GM18868 (cell line): ENCODE measurements around the gene PREB.

ENCODE experiments used
- ATAC-seq: cut with Tn5 transposase; IDR thresholded peaks from one replicate; pipeline ENCODE4 v1.9.1; 2021; ENCODE audit warnings: mild to moderate bottlenecking, moderate library complexity; ENCODE audit not compliant: unreplicated experiment

PREB gene

DNA sequence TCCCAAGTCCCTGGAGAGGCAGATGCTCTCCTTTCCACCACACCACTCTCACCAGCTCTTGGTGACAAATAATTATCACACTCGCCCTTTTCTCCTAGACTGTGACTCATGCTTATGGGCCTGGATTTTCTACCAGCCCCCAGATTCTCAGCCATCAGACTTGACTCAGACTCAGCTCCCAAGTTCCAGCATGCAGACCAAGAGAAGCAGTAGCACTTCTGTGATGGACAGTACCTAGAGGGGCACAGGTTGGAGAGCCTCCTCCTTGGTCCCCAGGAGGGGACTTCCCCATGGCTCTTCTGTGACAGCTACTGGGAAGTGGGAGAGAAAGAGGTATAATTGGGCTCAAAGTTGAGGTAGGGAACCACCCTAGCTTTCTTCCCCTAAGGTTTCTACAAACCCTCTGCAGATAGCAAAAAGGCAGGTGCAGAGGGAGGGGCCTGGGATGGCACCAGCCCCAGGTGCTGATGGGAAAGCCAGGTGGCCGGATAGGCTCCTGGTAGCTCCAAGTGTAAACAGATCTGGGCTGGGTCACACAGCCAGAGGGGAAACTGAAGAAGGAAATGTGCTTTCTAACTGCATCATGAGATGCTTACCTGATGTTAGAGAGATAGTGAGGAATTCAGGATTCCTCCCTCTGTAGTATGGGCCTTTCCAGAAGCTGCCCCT lies 18.5 kb upstream of the PREB start:
- no peak for ATAC-seq

DNA sequence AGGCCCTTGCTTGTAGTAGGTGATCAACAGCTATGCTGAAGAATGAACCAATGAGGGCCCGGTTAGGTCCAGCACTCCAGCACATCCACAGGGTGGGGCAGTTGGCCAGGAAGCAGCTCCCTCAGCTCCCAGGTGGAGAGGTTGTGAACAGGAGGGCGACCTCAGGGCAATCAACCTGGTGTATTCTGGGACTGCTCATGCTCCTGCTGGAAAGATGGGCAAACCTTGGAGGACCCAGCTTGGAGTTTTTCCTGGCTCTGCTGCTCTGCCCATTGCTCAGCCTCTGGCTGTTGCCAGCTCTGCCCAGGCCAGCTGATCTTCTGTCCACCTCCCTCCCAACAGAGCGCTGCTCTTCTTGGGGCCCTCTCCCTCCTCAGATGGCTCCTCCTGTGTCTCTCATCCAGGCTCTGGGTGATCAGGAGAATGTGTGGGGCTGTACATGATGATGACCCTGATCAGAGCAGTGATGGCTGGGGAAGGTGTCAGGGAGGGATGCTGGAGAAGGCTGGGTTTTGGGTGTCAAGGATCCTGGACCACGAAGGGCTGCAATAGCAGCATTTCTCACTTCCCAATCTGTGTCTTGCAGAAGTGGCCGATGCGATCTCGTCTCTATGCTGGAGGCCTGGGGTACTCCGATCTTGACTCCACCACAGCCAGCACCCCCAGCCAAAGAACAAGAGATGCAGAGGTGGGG lies 17.8 kb upstream of the PREB start:
- ATAC-seq: no peak

DNA sequence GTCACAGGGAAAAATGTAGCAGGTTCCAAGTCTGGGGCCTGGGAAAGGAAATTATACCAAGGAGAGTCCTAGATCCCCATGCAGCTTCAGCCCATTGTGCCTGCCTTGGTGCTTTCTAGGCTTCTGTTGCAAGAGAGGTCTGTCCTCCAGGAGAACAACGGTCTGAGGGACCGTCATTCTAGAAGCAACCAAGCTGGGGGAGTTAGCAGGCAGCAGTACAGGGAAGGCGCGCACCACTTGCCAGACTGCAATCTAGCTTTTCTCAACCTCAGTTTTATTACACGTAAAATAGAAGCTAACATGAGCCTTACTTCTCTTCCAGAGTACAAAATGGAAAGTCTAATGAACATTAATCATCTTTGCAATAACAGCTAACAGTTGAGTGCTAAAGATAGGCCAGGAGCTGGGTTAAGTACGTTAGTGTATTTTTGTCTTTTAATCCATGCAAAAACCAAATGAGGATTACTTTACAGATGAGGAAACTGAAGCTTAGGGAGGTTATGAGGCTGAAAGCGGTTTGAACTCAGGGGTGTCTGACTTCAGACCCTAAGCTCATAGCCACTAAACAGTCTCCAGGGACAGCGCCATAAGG lies 16.3 kb upstream of the PREB start:
- ATAC-seq: no peak

DNA sequence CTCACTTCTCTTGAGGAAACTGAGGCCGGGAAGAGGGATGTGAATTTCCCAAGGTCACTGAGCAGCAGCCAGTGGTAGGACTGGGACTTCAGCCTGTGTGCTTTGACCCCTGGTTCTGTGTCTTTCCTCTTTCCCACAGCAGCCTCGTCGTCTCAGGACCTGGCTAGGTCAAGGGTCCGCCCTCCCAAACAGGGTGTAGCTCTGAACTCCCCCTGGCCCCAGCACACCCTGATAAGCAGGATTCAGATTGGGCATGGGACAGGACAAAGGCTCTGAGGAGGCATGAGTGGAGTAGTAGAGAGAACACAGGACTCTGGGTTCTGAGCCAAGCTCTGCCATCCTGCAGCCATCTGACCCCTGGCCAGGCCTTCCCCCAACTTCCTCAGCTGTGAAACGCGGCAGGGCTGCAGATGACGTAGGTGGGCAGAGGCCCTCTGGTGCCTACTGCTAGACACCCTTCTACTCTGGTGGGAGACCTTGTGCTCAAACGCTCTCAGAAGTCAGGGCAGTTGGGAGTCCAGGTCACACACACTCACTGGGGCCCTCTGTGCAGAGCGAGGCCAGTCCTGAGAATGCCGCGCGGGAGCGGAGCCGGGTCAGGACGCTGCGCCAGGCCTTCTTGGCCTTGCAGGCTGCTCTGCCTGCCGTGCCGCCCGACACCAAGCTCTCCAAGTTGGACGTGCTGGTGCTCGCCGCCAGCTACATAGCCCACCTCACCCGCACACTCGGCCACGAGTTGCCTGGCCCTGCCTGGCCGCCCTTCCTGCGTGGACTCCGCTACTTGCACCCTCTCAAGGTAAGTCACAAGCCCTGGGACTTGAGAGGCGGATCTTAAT lies 15.4 kb upstream of the PREB start:
- no peak for ATAC-seq

DNA sequence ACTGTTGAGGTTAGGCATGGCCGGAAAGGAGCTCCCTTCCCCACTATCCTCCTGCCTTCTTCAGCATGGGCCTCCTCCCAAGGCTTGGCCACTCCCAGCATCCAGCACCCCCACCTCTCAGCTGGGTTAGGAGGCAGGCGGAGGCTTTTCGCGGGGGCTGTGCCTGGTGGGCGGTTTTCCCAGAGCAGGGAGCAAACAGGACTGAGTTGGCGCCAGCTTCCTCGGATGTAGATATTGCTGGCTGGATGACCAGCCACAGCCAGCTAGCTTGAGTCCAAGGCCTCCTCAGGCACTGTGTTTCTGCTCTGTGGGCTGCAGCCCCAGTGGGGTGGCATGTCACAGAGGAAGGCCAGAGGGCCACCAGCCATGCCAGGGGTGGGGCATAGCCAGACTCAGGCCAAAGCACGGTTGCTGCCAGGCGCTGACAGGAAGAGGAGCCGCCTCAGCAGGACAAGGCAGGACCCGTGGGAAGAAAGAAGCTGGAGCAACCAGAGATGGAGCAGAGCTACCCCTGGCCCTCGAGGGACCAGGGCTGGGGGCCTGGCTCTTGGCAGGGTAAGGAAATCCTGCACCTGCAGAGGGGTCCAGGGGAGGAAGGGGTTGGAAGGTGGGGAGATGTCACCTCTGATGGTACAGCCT lies 14.5 kb upstream of the PREB start, which contains the start of gene TCF23:
TSS of gene TCF23 (plus strand) at position 204 of the 639 bp plus-strand sequence. CDS start at position 334, 130 bp downstream.
- no peak for ATAC-seq

DNA sequence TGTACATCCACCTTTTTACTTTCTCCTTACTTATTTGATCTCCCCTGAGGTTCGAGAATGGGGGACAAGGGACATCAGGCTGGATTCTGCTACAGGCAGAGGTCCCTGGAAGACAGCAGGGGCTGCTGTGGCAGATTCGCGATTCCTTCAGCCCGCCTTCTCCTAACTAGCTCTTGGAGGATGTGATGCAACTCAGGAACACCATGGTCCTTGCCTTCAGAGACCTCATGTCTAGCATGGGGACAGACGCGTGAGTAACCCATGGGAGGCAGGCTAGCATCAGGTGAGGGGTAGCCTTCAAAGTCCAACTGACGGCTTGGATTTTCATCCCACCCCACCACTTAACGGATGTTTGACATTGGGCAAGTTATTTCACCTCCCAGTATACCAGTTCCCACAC lies 13.5 kb upstream of the PREB start:
- no peak for ATAC-seq

DNA sequence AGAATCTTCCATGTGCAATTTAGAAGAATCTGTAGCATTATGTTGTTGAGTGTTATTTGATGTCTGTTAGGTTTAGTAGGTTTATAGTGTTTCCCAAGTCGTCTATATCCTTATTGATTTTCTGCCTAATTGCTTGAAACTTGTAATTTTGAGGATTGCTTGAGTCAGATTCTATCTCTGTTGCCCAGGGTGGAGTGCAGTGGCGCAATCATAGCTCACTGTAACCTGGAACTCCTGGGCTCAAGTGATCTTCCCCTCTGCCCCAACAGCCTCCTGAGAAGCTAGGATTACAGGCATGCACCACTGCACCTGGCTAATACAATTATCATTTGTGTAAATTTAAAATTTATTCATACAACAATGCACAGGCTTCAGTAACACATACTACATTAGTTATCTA lies 11.2 kb upstream of the PREB start:
- no peak for ATAC-seq

DNA sequence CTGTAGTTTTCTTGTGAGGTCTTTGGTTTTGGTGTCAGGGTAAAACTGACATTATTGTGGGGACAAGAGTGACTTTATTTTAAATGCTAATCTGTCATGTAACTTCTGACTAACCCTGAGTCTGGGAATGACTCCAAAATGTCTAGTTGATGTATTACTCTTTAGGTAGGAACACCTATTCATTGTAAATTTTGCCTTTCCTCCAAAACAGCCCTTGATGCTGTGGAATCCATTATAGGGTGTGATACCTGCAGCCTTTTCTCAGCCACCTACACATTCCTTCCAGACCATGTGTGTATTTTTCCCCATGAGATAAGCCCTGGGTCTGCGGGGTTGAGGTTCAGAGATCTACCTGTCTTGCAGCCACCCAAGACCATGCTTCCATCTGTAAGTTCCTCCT lies 8.8 kb upstream of the PREB start:
- ATAC-seq: no peak

DNA sequence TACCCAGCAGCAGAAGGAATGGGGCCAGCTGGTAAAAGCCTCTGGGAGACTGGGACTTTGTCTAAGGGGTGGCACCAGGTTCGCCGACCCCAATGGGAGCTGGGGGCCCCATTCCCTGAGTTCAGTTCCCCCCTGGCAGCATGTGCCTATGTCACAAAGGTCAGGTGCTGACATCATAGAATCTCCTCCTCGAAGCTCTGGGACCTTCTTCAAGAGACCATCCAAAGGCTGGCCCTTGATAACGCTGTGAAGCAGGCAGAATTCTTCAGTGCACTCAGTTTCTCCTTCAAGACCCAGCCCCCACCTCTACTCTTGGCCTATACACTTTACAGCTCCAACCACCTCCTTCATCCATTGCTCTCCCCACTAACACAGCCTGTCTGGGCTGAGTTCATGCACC lies 4.9 kb upstream of the PREB start, which contains the start of gene PRR30:
TSS of gene PRR30 (minus strand) at position 101 of the 400 bp plus-strand sequence. CDS start 1,081 bp downstream, outside the sequence.
- ATAC-seq: no peak

DNA sequence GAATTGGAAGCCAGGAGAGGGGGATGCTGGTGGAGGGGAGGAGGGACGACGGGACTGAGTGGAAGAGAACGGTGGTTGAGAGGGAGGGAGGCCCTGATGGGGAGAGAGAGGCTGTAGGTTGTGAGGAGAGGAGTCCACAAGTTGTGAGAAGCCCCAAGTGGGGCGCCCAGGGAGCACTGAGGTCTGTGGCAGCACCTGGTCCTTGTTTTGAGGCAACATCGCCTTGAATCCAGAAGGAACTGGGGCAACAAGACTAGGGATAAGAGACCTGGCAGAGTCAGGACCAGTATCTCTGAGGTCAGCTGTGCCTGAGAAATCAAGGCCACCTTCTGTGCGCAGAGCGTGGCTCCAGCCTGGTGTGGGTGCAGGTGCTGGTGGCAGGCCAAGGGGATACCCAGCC lies 3.7 kb upstream of the PREB start:
- ATAC-seq: no peak

DNA sequence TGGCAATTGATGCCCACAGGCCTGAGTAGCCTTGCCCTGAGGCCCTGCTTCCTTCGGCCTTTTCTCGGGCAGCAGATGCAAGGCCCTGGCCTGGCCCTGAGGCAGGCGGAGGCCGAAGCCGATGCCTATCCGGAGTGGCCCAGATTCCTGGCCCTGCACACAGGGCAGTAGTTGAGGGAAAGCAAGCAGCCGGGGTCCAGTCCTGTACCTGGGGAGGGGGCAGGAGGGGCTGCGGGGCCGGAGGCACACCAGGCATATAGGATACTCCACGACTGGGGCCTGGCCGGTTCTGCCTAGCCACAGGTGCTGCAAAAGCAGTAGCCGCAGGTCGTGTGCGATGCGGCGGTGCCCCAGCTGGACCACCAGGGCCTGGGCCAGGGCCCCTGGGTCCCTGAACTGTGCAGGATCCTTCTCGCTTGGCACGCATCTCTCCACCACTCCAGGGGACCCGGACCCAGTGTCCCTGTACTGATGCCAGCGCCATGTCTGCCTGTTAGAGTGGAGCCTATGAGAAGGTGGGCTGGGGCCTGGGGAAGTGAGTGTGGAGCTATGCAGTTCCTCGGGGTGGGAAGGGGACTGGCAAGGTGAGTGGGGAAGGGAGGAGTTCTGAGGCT lies 3.0 kb upstream of the PREB start:
- ATAC-seq: no peak

DNA sequence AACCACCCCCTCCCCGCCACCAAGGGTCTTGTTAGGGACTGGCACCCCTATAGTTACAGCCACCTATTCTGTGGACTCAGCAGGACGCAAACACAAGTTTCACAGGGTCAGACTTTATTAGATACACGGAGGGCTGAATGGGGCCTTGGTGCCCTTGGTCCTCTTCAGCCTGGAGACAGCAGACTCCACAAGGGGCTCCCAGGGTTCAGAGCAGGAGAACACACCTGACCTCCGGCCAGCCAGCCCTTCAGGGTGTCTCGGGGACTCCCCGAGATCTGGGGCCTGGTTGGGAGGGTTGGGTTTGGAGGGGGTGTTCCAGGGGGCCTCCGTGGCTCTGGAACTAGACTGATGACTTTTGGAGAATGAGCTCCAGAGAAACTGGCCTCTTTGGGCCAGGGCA lies 2.3 kb upstream of the PREB start:
- no peak for ATAC-seq

DNA sequence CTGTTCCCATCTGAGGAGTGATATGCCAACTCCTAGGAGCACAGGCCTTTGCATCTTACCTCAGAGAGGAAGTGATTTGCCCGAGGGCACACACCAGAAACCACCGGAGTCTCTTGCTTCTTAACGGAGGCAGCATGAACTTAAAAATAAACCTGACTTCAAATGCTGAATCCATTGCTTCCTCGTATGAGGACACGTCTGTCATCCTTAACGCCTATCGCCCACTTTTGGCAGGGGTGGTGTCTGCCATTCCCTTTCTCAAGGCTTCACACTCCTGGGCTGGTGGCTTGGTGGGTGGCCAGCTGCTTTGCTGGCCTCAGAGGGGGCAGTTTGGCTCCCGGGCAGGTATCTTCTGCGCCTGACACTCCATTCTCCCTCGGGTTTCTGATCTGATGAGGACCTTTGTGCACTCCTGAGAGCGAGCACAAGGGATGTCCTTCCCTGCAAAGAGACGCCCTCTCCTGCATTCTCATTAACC lies 1.1 kb upstream of the PREB start:
- no peak for ATAC-seq

DNA sequence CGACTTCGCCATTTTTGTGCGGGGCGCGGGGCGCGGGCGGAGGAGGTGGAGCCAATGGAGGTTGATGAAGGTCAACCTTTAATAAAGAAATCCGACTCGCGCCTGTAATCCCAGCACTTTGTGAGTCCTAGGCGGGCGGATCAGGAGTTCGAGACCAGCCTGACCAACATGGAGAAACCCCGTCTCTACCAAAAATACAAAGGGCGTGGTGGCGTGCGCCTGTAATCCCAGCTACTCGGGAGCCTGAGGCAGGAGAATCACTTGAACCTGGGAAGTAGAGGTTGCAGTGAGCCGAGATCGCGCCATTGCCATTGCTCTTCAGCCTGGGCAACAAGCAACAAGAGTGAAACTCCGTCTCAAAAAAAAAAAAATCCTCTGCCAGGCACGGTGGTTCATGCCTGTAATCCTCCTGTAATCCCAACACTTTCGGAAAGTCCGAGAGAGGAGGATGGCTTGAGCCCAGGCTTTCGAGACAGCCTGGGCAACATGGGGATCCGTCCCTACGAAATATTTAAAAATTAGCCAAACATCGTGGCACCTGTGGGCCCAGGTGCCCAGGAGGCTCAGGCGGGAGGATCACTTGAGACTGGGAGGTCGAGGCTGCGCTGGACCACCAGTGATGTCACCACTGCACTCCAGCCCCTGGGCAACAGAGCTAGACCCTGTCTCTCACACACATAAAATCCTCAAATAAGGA lies 493 bp upstream of the PREB start:
- no peak for ATAC-seq

DNA sequence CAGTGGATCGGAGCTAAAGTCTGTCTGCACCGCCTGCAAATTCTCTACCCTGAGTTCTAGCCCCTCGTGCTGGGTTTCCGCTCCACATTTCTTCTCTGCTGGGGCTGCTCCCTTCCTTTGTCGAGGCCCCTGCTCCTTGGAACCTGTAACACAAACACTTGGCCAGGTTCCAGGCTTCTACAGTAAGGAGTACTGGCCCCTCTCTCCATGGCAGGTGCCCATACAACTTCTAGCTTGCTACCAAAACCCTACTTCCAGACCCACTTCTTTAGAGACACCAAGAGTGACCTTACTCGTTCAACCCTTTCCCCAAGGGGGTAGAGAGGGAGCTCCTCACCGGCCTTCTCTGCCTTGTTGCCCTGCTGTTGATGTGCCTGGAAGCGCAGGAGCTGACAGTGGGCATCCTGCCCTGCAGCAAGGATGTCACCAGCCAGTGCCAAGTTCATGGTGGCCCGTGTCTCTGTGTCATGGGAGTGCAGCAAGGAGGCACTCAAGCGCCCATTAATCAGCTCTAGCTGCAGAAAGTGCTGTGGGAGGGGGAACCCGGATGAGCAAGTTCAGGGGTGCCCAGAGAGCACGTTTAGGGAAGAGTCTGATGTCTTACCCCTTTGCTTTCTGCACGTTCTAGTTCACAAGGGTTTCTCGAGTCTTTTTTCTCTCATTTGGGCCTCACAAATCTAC lies 1.1 kb downstream of the PREB start:
- no peak for ATAC-seq

DNA sequence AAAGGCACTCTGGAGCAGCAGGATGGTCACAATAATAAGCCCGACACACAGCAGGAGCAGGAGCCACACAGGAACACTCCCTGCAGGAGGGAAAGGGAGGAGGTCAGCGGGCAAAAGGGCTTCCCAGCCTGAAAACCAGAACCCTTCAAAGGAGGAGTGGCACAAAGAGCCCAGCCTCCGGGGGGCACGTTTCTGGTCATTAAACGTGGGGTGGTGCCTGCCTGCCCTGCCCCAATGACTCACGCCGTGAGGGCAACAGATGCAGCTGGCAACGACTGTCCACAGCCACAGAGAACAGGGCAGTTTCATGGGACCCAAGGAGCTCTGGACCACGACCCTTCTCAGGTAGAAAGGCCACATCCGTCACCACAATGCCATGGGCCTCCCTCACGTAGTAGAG lies 3.0 kb downstream of the PREB start:
- no peak for ATAC-seq

DNA sequence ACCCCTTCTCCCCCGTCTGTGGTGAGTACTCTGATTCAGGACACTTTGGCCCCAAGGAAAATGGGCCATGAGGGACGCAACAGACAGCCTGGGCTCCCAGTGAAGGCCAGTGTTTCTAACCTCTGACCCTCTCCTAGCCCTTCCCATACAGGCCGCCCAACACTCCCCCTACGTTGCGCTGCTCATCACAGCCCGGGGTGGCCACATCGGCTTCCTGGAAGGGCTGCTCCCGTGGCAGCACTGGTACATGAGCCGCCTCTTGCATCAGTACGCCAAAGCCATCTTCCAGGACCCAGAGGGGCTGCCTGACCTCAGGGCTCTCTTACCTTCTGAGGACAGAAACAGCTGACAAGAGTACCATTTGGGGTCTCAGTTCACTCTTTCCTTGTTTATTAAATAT lies 4.0 kb downstream of the PREB start:
- no peak for ATAC-seq

DNA sequence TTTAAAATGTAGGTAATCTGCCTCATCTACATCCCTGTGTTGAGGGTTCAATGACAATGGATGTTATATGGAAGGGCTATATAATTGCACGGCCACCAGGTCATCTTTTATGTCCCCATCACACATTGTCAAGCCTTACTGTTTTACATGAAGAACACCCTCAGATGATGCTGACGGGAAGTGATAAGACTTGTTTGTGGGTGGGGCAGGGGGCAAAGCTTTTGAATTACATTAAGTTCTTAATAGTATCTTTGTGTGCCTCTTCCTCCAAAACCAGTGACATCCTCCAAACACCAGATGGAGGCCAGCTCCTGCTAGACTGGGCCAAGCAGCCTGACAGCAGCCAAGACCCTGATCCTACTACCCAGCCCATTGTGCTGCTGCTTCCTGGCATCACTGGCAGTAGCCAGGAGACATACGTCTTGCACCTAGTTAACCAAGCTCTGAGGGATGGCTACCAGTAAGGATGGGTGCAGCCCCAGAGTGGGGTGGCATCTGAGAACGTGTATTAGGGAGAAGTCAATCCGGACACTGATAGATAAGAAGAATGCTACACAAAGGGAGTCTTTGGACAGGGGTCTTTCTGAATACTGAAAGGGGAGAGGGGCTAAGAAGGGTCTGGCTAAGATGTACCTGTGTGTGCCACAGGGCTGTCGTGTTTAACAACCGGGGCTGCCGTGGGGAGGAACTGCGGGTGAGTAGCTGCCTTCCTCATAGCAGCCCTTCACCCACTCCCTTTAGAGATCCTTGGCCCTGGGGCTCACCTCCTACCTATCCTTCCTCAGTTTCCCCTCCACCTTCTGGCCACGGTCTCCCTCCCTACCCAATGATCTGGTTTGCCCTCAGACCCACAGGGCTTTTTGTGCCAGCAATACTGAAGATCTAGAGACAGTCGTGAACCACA lies 5.5 kb downstream of the PREB start:
- ATAC-seq: no peak
